Stimulated activated naive CD4-positive, alpha-beta T cell treated with Interleukin-2 at 50 U/mL for 16 hours (primary cell): ENCODE data around the gene TMEM205.
A peak's percentile ranks its signal among the peaks of the same experiment; 100 is the strongest.
"Not testable (repeated sequence)": the region's sequence is repeated elsewhere in the genome, so short reads cannot be mapped to it uniquely, and the experiment has no call there.

Experiments used
- DNase-seq: peaks from one replicate; lab custom pipeline; 2025; lab: John Stamatoyannopoulos, UW

TMEM205 gene

GRCh38 chr19:11346104-11346940 lies at the start of gene TMEM205, which contains the start of gene CCDC159:
Gene TMEM205 (minus strand): TSS chr19:11346268. CDS start chr19:11345619, 649 bp downstream.
Gene CCDC159 (plus strand): TSS chr19:11346519. CDS start chr19:11346607, 88 bp downstream.
- DNase-seq, result peak; percentile 99

GRCh38 chr19:11390933-11391680 lies 45.0 kb upstream of the TMEM205 start:
- DNase-seq, result no peak

- no peak for DNase-seq
These were observed 44.3 kb upstream of the TMEM205 start for GRCh38 chr19:11390359-11390758.

- no peak for DNase-seq
These were observed 41.3 kb upstream of the TMEM205 start for GRCh38 chr19:11387162-11388034.

GRCh38 chr19:11384778-11385129 lies 38.7 kb upstream of the TMEM205 start:
- DNase-seq, result no peak

- no peak for DNase-seq
These were observed 37.6 kb upstream of the TMEM205 start for GRCh38 chr19:11383706-11384048.

- DNase-seq, result no peak
These were observed 37.0 kb upstream of the TMEM205 start for GRCh38 chr19:11382898-11383705.

GRCh38 chr19:11380653-11381537 lies 34.8 kb upstream of the TMEM205 start:
- DNase-seq, result peak; percentile 97

- DNase-seq, result no peak
These were observed 33.8 kb upstream of the TMEM205 start for GRCh38 chr19:11379857-11380350.

- not testable (repeated sequence) for DNase-seq
These were observed 33.3 kb upstream of the TMEM205 start for GRCh38 chr19:11379269-11379845.

GRCh38 chr19:11378319-11379189 lies 32.5 kb upstream of the TMEM205 start:
- no peak for DNase-seq

GRCh38 chr19:11377756-11378155 lies 31.7 kb upstream of the TMEM205 start:
- DNase-seq, result no peak

- DNase-seq, result no peak
These were observed 31.2 kb upstream of the TMEM205 start for GRCh38 chr19:11377237-11377636.

GRCh38 chr19:11375143-11375948 lies 29.3 kb upstream of the TMEM205 start:
- DNase-seq, result peak; percentile 55

- DNase-seq, result peak; percentile 98
These were observed 28.5 kb upstream of the TMEM205 start, which contains the start of gene SWSAP1 for GRCh38 chr19:11374433-11375142. Gene SWSAP1 (plus strand): TSS chr19:11374666. CDS start chr19:11374681, 15 bp downstream.

GRCh38 chr19:11373885-11374432 lies 27.9 kb upstream of the TMEM205 start:
- DNase-seq, result no peak
